NCI-H2171 treated with DMSO at 0.1 percent for 48 hours (cell line): ENCODE measurements around the gene LTA.

Experiments used
- DNase-seq: peaks from one replicate; lab custom pipeline; 2025; lab: John Stamatoyannopoulos, UW

The LTA gene

GRCh38 chr6:31569861-31570536 lies 2.1 kb upstream of the LTA start:
- DNase-seq = no peak

GRCh38 chr6:31573239-31574105 lies 1.4 kb downstream of the LTA start:
- no peak for DNase-seq

- DNase-seq = no peak
Observed at GRCh38 chr6:31574106-31575061, 2.3 kb downstream of the LTA start.

GRCh38 chr6:31575335-31575901 lies 3.3 kb downstream of the LTA start, which contains the start of gene TNF:
TSS of gene TNF (plus strand) at chr6:31575565. CDS start at chr6:31575742, 177 bp downstream.
- DNase-seq = no peak

- peak; percentile 54 for DNase-seq
Observed at GRCh38 chr6:31575952-31576685, 4.0 kb downstream of the LTA start.

- no peak for DNase-seq
Observed at GRCh38 chr6:31576897-31577578, 4.9 kb downstream of the LTA start.

- DNase-seq = no peak
Observed at GRCh38 chr6:31577579-31577966, 5.5 kb downstream of the LTA start.

GRCh38 chr6:31578184-31579118 lies 6.4 kb downstream of the LTA start:
- DNase-seq = no peak

- no peak for DNase-seq
Observed at GRCh38 chr6:31579119-31579505, 7.0 kb downstream of the LTA start.

GRCh38 chr6:31579546-31580437 lies 7.7 kb downstream of the LTA start:
- no peak for DNase-seq

GRCh38 chr6:31580438-31580740 lies 8.3 kb downstream of the LTA start:
- no peak for DNase-seq

- peak; percentile 66 for DNase-seq
Observed at GRCh38 chr6:31580807-31581433, 8.8 kb downstream of the LTA start.

- DNase-seq = no peak
Observed at GRCh38 chr6:31581434-31582229, 9.5 kb downstream of the LTA start.

- no peak for DNase-seq
Observed at GRCh38 chr6:31582230-31582643, 10.1 kb downstream of the LTA start, which contains the start of gene LTB. TSS of gene LTB (minus strand) at chr6:31582424. CDS start at chr6:31582417, 7 bp downstream.

GRCh38 chr6:31585491-31585890 lies 13.4 kb downstream of the LTA start:
- DNase-seq = no peak

GRCh38 chr6:31586008-31586407 lies 13.9 kb downstream of the LTA start, which contains the start of gene LST1:
TSS of gene LST1 (plus strand) at chr6:31586277. CDS start at chr6:31587300, 1,023 bp downstream.
- DNase-seq = no peak
